T-helper 2 cell (primary cell): ENCODE measurements around the gene ADIPOR2.
"Not testable (repeated sequence)": the region's sequence is repeated elsewhere in the genome, so short reads cannot be mapped to it uniquely, and the experiment has no call there.

Experiments used
- DNase-seq, 5 experiments: peaks; one replicate each; pipeline versions ENCODE4 v3.0.0 to v3.0.0-alpha.2; 2012 to 2022

ADIPOR2 gene

DNA sequence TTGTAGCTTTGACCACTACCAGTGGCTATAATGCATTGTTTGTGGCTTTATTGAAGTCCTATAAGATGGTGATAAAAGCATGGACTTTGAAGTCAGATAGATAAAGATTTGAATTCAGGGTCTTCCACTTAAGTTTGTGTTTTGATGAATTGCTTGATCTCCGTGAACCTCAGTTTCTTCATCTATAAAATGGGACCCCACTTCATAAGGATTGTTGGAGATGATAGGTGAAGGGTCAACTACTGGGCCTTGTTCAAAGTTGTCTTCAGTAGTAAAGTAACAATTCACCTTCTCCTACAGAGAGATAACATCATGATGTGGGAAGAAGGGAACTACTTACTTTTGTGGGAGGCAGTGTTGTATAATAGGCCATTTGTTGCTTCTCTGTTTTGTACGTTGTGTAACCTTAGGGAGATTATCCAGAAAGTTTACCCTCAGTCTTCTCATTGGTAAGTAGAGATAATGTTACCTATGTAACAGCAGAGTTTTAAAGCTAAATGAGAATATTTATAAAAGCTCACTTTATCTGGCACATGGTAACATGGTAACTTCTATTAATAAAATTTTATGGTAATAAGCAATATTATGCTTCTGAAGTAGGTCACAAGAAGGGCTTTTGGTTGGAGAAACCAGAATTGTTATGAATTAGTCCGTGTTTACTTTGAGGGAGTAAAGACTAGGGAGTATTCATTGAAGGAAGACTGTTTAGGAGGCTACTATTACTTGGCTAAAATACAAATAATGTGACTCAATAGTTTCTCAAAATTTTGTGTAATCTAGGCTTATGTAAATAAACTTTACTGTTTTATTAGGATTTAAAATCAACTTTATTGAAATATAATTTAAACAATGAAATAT is 15.1 kb downstream of the ADIPOR2 start:
- DNase-seq = no peak

- DNase-seq = no peak
Measured at GRCh38 chr12:1706632-1706980, 15.7 kb downstream of the ADIPOR2 start.

DNA sequence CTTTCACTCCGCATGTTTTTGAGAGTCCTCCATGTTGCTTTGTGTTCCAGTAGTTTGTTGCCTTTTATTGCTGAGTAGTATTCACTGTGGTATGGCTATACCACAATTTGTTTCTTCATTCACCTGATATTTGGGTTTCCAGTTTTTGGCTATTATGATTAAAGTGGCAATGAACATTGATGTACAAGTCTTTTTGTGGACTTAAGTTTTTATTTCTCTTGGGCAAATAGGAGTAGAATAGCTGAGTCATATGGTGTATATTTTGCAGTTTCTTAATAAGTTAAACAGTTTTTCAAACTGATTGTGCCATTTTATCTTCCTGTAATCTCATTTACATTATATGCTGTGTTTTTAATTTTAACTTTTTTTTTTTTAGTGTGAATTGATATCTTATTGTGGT is 16.2 kb downstream of the ADIPOR2 start:
- DNase-seq = no peak

- not testable (repeated sequence) for DNase-seq
Measured at GRCh38 chr12:1709968-1710367, 19.1 kb downstream of the ADIPOR2 start.

DNA sequence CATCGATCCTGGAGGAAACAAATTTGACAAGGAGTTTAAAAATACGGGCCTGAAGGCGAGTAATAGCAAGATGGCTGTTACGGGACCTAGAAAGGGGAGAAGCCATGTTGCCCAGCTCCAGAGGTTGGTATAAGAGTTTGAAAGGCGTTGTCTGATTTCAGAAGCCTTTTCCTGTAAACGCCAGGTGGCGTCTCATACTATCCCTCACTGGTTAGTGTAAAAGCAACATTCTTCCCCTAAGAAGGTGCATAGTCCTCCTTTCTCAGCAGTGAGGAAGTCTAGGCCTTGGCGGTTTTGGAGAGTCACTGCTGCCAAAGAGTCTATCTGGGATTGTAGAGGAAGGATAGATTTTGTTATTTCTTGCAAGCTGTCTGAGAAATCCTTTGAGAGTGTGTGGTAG is 20.0 kb downstream of the ADIPOR2 start:
- DNase-seq = not testable (repeated sequence)

- DNase-seq = not testable (repeated sequence)
Measured at GRCh38 chr12:1711536-1712211, 20.8 kb downstream of the ADIPOR2 start.

- not testable (repeated sequence) for DNase-seq
Measured at GRCh38 chr12:1712305-1712704, 21.4 kb downstream of the ADIPOR2 start.

DNA sequence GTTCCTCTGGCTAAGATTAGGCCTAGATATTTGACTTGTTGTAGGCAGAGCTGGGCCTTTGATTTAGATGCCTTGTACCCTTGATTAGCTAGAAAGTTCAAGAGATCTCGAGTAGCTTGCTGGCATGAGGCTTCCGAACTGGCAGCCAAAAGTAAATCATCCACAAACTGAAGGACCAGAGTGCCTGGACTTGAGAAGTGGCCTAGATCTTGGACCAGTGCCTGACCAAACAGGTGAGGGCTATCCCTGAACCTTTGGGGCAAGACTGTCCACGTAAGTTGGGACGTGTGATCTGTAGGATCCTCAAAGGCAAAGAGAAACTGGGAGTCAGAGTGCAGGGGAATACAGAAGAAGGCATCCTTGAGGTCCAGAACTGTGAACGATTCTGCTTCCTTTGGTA is 22.0 kb downstream of the ADIPOR2 start:
- not testable (repeated sequence) for DNase-seq

- not testable (repeated sequence) for DNase-seq
Measured at GRCh38 chr12:1713783-1714348, 23.0 kb downstream of the ADIPOR2 start.

DNA sequence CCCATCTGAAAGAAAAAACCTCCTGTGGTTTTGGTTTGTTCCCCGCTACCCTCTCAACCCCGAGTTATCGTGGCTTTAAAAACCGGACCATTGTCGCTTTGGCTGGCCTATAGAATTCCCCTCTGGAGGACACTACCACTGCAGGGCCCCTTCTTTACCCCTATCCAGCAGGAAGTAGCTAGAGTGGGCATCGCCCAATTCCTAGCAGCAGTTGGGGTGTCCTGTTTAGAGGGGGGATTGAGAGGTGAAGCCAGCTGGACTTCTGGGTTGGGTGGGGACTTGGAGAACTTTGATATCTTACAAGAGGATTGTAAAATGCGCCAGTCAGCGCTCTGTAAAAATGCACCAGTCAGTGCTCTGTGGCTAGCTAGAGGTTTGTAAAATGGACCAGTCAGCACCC is 24.6 kb downstream of the ADIPOR2 start:
- DNase-seq = peak in 1 of 5 experiments; percentile 11

GRCh38 chr12:1716215-1716862 is 25.5 kb downstream of the ADIPOR2 start:
- no peak for DNase-seq

DNA sequence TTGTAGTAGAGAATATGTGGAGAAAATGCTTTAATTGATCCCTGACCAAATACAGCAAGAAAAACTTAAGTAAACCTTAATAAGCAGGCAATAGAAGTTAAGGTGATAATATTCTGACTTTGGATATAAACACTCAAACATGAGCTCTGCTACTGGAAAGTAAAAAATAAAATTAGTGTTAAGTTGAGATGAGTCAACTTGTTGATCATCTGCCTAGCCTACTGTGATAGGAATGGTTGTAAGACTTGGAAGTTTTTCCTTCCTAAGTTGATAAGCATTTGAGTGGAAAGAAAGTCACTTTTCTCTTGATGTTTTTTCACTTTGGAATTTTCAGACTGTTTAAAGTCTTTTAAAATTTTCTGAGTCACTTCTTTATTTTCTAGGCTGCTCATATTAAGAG is 26.0 kb downstream of the ADIPOR2 start:
- DNase-seq = no peak

- DNase-seq = no peak
Measured at GRCh38 chr12:1719139-1719538, 28.3 kb downstream of the ADIPOR2 start.

GRCh38 chr12:1720494-1720893 is 29.6 kb downstream of the ADIPOR2 start:
- no peak for DNase-seq

DNA sequence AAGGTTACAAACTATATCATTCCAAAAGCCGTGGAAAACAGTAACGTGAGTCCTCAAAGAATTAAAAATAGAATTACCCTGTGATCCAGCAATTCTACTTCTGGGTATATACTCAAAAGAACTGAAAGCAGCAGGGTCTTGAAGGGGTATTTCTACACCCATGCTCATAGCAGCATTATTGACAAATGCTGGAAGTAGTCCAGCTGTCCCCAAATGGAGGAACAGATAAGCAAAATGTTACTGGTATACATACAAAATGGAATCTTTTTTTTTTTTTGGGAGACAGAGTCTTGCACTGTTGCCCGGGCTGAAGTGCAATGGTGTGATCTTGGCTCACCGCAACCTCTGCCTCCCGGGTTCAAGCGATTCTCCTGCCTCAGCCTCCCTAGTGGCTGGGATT is 32.9 kb downstream of the ADIPOR2 start:
- DNase-seq = no peak

GRCh38 chr12:1724250-1724649 is 33.4 kb downstream of the ADIPOR2 start:
- no peak for DNase-seq

DNA sequence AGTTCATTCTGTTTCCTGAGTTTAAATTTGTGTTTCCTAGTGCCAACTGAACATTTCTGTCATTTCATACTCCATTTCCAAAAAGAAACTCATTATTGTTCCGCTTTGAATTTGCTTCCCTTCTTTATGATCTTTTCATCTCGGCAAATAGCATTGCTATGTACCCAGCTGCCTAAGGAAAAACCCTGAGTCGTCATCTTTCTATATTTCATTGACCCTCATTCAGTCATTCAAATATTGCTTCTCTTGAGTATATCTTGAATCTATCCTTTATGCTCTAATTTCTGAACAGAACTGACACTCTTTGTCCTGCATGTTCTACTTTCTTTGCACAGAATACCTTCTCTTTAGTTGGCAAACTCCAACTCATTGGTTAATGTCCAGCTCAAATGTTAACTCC is 35.9 kb downstream of the ADIPOR2 start:
- no peak for DNase-seq

DNA sequence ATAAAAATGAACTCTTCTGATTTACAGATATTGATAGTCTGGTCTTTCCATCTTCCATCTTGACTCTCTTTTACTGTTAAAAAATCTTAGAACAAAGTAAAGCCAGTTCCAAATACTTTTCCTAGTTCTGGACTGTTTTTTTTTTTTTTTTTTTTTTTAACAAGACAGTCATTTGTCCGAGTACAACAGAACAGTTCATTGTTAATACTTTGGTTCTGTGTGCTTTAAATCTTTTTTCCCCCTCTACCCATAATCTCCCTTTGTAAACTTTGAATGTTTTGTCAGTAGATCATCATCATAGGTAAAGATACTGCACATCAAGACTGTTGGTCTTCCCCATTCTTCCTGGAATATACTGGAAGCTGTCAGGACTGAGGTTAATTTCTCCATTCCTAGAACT is 38.0 kb downstream of the ADIPOR2 start:
- no peak for DNase-seq

DNA sequence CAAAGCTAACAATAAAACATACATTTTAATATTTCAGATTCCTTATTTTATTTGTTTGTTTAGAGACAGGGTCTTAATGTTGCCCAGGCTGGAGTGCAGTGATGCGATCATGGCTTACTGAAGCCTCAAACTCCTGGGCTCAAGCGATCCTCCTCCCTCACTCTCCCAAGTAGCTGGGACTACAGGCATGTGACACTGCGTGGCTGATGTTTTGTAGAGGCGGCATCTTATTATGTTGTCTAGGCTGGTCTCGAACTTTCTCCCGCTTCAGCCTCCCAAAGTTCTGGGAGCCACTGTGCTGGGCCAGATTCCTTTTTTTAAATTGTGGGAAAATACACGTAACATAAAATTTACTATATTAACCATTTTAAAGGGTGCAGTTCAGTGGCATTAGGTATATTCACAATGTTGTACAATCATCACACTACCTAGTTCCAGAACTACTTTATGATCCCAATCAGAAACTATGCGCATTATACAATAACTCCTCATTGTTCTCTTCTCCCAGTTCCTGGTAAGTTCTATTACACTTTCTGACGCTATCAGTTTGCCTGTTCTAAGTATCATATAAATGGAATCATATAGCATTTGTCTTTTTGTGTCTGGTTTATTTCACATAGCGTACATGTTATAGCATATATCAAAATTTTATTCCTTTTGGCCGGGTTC is 40.3 kb downstream of the ADIPOR2 start:
- DNase-seq = no peak

DNA sequence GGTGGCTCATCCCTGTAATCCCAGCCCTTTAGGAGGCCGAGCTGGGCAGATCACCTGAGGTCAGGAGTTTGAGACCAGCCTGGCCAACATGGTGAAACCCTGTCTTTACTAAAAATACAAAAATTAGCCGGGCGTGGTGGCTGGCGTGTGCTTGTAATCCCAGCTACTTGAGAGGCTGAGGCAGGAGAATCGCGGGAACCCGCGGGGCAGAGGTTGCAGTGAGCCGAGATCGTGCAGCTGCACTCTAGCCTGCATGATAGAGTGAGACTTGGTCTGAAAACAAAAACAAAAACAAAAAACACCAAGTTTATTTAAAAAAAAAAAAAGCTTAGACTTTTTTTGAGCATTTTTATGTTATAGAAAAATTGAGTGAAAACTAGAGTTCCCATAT is 40.8 kb downstream of the ADIPOR2 start:
- DNase-seq = not testable (repeated sequence)

- DNase-seq = peak in 1 of 5 experiments; percentile 44
Measured at GRCh38 chr12:1732914-1733313, 42.0 kb downstream of the ADIPOR2 start.

GRCh38 chr12:1733712-1734111 is 42.8 kb downstream of the ADIPOR2 start:
- not testable (repeated sequence) for DNase-seq
